ENCODE results near the gene CDC42EP1. TPM values are rescaled to one million over a fixed set of nuclear protein-coding genes. Genes with fewer than 3 reads are reported as not detected.
"Not testable (repeated sequence)": the region's sequence is repeated elsewhere in the genome, so short reads cannot be mapped to it uniquely, and the experiment has no call there.

The CDC42EP1 gene
- total and polyA plus RNA-seq, 2 donors (not counting 1 experiment from before 2014, with no cell fraction given) = 0.22 TPM; not detected in 1

DNA sequence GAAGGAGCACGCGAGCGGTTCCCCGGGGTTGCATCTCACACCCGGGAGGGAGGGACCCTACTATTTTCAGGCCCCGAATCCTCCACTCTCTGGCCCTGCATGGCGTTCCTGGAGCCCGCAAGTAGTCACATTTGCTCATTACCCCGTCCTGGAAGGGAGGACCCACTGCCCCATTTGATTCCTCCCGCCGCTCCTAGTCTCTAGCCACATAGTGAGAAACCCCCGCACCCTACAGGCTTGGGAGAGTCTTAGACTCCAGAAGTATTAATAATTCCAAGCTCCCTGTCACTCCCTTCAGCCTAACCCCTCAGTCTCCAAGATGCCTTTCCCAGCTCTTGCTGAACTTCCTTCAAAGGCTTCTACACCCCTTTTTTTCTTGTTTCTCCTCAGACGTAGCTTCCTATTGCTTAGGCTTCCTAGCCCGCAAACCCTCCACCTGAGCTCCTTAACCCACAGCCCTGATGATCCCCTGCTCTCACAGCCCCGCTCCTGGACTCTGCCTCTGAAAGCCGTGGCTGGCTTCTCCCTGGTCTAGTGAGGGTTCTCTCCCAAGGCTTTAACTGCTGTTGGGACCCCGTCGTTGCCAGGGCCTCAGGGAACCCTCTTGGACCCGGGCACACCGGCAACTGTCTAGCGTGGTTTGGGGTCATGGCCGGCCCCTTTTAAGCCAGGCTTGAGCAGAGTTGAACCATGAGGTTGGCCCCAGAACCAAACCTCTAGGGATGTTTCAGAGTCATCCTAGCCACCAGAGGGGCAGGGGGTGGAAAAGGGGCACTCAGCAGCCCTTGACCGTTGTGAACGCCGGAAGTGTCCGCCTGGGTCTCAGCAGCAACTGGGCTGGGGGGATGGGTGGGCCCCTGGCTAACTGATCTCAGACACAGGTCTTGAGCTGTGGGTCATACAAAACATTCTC, 49.2 kb downstream of the CDC42EP1 start:
- ChIA-PET POLR2A (interaction anchor here (1.9 to 4.5 kb wide), 6 partner anchors 9 to 72 kb away, joined by 11 to 43 read pairs (median 21); partner anchors contain the start of genes LGALS1 and PDXP), CTCF (interaction anchor here (0.7 to 30.7 kb wide), 10 partner anchors 8 to 254 kb away, joined by 3 to 620 read pairs (median 30); partner anchors contain the start of genes LGALS1, NOL12, PDXP and SH3BP1)
- peak overlapping the region; percentile 95 for H3K27ac Mint-ChIP-seq
- DNase-seq = peak; percentile 32
- intact Hi-C loops (cut with micrococcal nuclease) = loop anchor here (2.0 to 10.0 kb wide), 4 partner anchors 23 to 895 kb away; partner anchors contain the start of genes CSNK1E, DDX17 and RAC2
- peaks cover 5% of the 10 kb centered on the region for H3K27me3 Mint-ChIP-seq
- peaks cover 38% of the 10 kb centered on the region for H3K79me2 ChIP-seq (ENCODE audit: control insufficient read depth, insufficient read depth, low read length)
- peaks cover 0 to 7% of the 10 kb centered on the region in 2 experiments for H3K36me3 ChIP-seq (replicated peaks in 1 of 2; ENCODE audit: control extremely low read depth in 1 of 2, control insufficient read depth in 1 of 2, extremely low read depth in 1 of 2, insufficient read depth in 2 of 2, low read length in 1 of 2)
- peaks cover 9% of the 10 kb centered on the region for H4K20me1 ChIP-seq (ENCODE audit: control insufficient read depth, insufficient read depth, low read length, poor library complexity, severe bottlenecking)
- no peak for ATAC-seq (ENCODE audit: low read depth)
- H3K4me1 Mint-ChIP-seq = peaks cover 33% of the 10 kb centered on the region
- WGBS (ENCODE audit: insufficient coverage) = 4% methylated on average over 22 of the region's 26 CpGs
- TF ChIP-seq EZH2 (IDR thresholded peaks at IDR 0.05; ENCODE audit: borderline replicate concordance, insufficient read depth, low read depth, low read length, poor library complexity, severe bottlenecking) = no peak
- TF ChIP-seq, protein P1, sequence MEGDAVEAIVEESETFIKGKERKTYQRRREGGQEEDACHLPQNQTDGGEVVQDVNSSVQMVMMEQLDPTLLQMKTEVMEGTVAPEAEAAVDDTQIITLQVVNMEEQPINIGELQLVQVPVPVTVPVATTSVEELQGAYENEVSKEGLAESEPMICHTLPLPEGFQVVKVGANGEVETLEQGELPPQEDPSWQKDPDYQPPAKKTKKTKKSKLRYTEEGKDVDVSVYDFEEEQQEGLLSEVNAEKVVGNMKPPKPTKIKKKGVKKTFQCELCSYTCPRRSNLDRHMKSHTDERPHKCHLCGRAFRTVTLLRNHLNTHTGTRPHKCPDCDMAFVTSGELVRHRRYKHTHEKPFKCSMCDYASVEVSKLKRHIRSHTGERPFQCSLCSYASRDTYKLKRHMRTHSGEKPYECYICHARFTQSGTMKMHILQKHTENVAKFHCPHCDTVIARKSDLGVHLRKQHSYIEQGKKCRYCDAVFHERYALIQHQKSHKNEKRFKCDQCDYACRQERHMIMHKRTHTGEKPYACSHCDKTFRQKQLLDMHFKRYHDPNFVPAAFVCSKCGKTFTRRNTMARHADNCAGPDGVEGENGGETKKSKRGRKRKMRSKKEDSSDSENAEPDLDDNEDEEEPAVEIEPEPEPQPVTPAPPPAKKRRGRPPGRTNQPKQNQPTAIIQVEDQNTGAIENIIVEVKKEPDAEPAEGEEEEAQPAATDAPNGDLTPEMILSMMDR (IDR thresholded peaks at IDR 0.05) = no peak
- peaks cover 26 to 36% of the 10 kb centered on the region in 2 donors for H3K4me1 ChIP-seq (ENCODE audit: control insufficient read depth in 2 of 2, insufficient read depth in 2 of 2, low read length in 2 of 2)
- H3K27me3 ChIP-seq (replicated peaks in 1 of 4; ENCODE audit: control extremely low read depth in 1 of 4, control insufficient read depth in 3 of 4, insufficient read depth in 4 of 4, low read length in 3 of 4) = peaks cover 0 to 2% (median 0%) of the 10 kb centered on the region in 4 experiments
- peak overlapping the region; percentile 96 for H3K9ac ChIP-seq (ENCODE audit: low read length)
- peak overlapping the region; percentile 92 for H3K4me2 ChIP-seq (replicated peaks; ENCODE audit: low read depth, low read length, poor library complexity, severe bottlenecking)
- H3K9me3 Mint-ChIP-seq (ENCODE audit: insufficient read depth) = no peaks in the 10 kb centered on the region
- H3K9me3 ChIP-seq (ENCODE audit: control extremely low read depth in 1 of 3, control insufficient read depth in 2 of 3, insufficient read depth in 1 of 3, low read length in 2 of 3) = no peaks in the 10 kb centered on the region
- H3K27ac ChIP-seq (ENCODE audit: low read length in 2 of 2) = peak overlapping the region; percentile 94 to 99
- H2AFZ ChIP-seq (ENCODE audit: insufficient read depth, low read depth, low read length, poor library complexity, severe bottlenecking) = peak overlapping the region; percentile 67
- peak overlapping the region; percentile 65 to 89 (median 77) for H3K4me3 ChIP-seq (ENCODE audit: control extremely low read depth in 1 of 5, extremely low read depth in 1 of 5, insufficient read depth in 1 of 5, low read depth in 2 of 5, low read length in 4 of 5)
- H3K4me3 Mint-ChIP-seq = peak overlapping the region; percentile 96

DNA sequence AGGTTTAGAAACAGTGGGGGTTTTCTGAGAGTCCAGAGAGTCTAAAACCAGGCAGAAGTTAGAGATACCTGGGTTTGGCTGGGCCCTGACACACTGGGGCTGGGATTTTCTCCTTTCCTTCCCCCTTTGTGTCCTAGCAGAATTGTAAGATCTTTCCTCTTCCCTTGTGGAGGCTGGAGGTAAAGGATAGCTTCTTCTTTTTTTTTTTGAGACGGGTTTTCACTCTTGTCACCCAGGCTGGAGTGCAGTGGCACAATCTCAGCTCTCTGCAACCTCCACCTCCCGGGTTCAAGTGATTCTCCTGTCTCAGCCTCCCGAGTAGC, 49.8 kb downstream of the CDC42EP1 start:
- CTCF ChIA-PET = interaction anchor here (0.7 to 30.7 kb wide), 5 partner anchors 18 to 71 kb away, joined by 3 to 620 read pairs (median 55); partner anchors contain the start of genes PDXP and SH3BP1
- ATAC-seq (ENCODE audit: low read depth); H3K9me3 ChIP-seq (ENCODE audit: control extremely low read depth in 1 of 3, control insufficient read depth in 2 of 3, insufficient read depth in 1 of 3, low read length in 2 of 3); H3K9me3 Mint-ChIP-seq (ENCODE audit: insufficient read depth); H3K27me3 ChIP-seq (replicated peaks in 1 of 4; ENCODE audit: control extremely low read depth in 1 of 4, control insufficient read depth in 3 of 4, insufficient read depth in 4 of 4, low read length in 3 of 4); DNase-seq; H3K27me3 Mint-ChIP-seq; H4K20me1 ChIP-seq (ENCODE audit: control insufficient read depth, insufficient read depth, low read length, poor library complexity, severe bottlenecking); intact Hi-C loops (cut with micrococcal nuclease): not testable (repeated sequence)
- Mint-ChIP-seq H3K4me1 (peaks cover 33% of the 10 kb centered on the region), H3K4me3 (peak overlapping the region; percentile 96), H3K27ac (peak overlapping the region; percentile 95)
- Histone ChIP-seq H3K27ac (ENCODE audit: low read length in 2 of 2) (peak overlapping the region; percentile 94 to 99), H3K4me3 (ENCODE audit: control extremely low read depth in 1 of 5, extremely low read depth in 1 of 5, insufficient read depth in 1 of 5, low read depth in 2 of 5, low read length in 4 of 5) (peak overlapping the region in 3 of 5 experiments; percentile 77 to 89 (median 84)), H3K79me2 (ENCODE audit: control insufficient read depth, insufficient read depth, low read length) (peaks cover 38% of the 10 kb centered on the region), H3K4me1 (ENCODE audit: control insufficient read depth in 2 of 2, insufficient read depth in 2 of 2, low read length in 2 of 2) (peaks cover 26 to 36% of the 10 kb centered on the region in 2 donors), H3K36me3 (replicated peaks in 1 of 2; ENCODE audit: control extremely low read depth in 1 of 2, control insufficient read depth in 1 of 2, extremely low read depth in 1 of 2, insufficient read depth in 2 of 2, low read length in 1 of 2) (peaks cover 0 to 12% of the 10 kb centered on the region in 2 experiments), H3K9ac (ENCODE audit: low read length) (peak overlapping the region; percentile 96), H2AFZ (ENCODE audit: insufficient read depth, low read depth, low read length, poor library complexity, severe bottlenecking) (peak overlapping the region; percentile 67), H3K4me2 (replicated peaks; ENCODE audit: low read depth, low read length, poor library complexity, severe bottlenecking) (peak overlapping the region; percentile 92)
- POLR2A ChIA-PET = interaction anchor here (2.7 to 4.5 kb wide), 3 partner anchors 17 to 65 kb away, joined by 15 to 43 read pairs (median 27); partner anchors contain the start of gene LGALS1
- no CpG with 5 or more reads among the region's 3 CpGs for WGBS (ENCODE audit: insufficient coverage)
